Neutrophil (primary cell): ENCODE results near the gene PIEZO2.
"Not testable (repeated sequence)": the region's sequence is repeated elsewhere in the genome, so short reads cannot be mapped to it uniquely, and the experiment has no call there.

ENCODE experiments used
- H3K27ac ChIP-seq: fragments of 200-600 bp; sonication (generic); 2 replicates; pipeline ENCODE4 v1.5.1; 2016; ENCODE audit warnings: mild to moderate bottlenecking, moderate library complexity
- H3K27me3 ChIP-seq: fragments of 200-600 bp; sonication (generic); 2 replicates; pipeline ENCODE4 v1.6.0; 2016; ENCODE audit warnings: mild to moderate bottlenecking
- H3K36me3 ChIP-seq: fragments of 200-600 bp; sonication (generic); 2 replicates; pipeline ENCODE4 v1.5.1; 2017
- H3K4me1 ChIP-seq, 2 experiments: fragments of 200-600 bp in 1 of 2; sonication (generic) in 1 of 2; 1 replicate in 1 of 2; 2 replicates in 1 of 2; pipeline versions ENCODE4 v1.5.1 to v1.6.1; 2013 to 2016; ENCODE audit warnings: low read depth in 1 of 2, low read length in 1 of 2, mild to moderate bottlenecking in 1 of 2, moderate library complexity in 1 of 2; ENCODE audit not compliant: control insufficient read depth in 1 of 2, insufficient read depth in 1 of 2
- H3K4me3 ChIP-seq, 2 experiments: fragments of 200-600 bp in 1 of 2; sonication (generic) in 1 of 2; 1 replicate in 1 of 2; 2 replicates in 1 of 2; pipeline ENCODE4 v1.5.1; 2013 to 2016; ENCODE audit warnings: low read depth in 1 of 2, low read length in 1 of 2, mild to moderate bottlenecking in 1 of 2, moderate library complexity in 1 of 2
- H3K9me3 ChIP-seq: fragments of 200-600 bp; sonication (generic); 2 replicates; pipeline ENCODE4 v1.5.1; 2016

PIEZO2 gene

DNA sequence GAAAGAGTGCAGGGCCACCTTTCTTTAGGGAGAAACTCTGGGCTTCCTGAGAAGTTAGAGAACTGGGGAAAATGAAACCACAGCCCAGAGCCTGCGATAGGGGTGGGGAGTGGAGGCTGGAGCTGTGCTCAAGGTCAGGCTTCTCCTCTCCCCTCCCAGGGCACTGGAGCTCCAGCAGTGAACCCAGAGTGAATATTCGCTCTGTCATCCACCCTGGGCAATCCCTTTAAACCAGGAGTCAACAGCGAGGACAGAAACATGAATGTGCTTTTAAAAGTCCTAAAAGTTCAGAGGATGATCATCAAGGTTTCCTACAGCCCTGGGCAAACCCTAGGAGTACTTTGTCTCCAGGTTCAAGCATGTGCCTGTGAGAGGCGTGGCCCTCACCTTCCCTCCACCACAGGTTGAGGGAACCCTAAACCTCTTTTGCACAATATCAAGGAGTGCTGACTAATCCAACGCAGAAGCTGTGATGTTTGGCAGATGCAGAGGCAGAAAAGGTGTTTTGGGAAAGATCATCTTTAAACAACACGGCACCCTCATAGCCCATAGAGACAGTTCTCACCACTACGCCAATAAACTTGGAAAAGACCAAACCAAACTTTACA lies 522.7 kb downstream of the PIEZO2 start:
- Histone ChIP-seq H3K4me3 (peak overlapping the region in 1 of 2 experiments; percentile 24), H3K27ac (peak overlapping the region; percentile 79)

DNA sequence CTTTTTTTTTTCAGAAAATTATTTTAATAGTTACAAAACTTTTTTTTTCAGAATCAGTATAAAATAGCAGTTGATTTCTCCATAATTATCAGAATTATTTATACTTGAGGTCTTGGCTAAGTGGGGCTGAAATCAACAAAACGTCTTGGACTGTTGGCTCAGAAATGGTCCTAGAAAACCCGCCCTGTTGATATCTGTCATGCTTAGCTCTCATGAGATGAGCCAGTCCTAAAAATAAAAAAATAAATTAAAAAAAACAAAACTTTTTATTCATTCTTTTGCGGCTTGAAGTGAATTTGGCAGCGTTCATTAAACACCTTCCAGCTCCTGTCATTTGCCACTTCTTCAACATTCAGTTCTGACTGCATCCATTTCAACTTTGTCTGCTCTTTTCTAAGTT lies 525.8 kb downstream of the PIEZO2 start:
- not testable (repeated sequence) for H3K36me3 ChIP-seq, H3K27ac ChIP-seq, H3K27me3 ChIP-seq, H3K4me3 ChIP-seq, H3K9me3 ChIP-seq
- H3K4me1 ChIP-seq = peaks cover 42 to 50% of the 10 kb centered on the region in 2 experiments

More for the DNA sequence above, 522.7 kb downstream of the PIEZO2 start:
- not testable (repeated sequence) for H3K36me3 ChIP-seq, H3K27me3 ChIP-seq, H3K9me3 ChIP-seq
- peaks cover 33 to 42% of the 10 kb centered on the region in 2 experiments for H3K4me1 ChIP-seq

DNA sequence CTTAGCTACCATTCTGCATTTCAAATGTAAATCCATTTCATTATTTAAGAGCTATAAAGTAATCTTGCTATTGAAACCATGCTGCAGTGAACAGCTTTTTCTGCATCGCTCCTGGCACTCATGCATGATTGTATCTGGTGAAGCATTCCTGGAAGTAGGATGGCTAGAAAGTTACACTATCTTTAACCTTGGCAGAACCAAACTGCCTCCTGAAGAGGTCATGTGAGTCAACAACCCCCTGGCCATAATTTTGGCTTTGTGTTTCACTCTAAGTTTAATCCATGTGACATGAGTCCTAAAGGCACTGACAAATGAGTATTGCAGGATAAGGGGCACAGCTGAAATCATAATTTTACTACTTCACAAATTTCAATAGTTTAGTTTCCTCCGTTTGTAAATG lies 526.4 kb downstream of the PIEZO2 start:
- not testable (repeated sequence) for H3K4me3 ChIP-seq, H3K36me3 ChIP-seq, H3K27me3 ChIP-seq, H3K27ac ChIP-seq, H3K9me3 ChIP-seq
- peaks cover 39 to 46% of the 10 kb centered on the region in 2 experiments for H3K4me1 ChIP-seq

DNA sequence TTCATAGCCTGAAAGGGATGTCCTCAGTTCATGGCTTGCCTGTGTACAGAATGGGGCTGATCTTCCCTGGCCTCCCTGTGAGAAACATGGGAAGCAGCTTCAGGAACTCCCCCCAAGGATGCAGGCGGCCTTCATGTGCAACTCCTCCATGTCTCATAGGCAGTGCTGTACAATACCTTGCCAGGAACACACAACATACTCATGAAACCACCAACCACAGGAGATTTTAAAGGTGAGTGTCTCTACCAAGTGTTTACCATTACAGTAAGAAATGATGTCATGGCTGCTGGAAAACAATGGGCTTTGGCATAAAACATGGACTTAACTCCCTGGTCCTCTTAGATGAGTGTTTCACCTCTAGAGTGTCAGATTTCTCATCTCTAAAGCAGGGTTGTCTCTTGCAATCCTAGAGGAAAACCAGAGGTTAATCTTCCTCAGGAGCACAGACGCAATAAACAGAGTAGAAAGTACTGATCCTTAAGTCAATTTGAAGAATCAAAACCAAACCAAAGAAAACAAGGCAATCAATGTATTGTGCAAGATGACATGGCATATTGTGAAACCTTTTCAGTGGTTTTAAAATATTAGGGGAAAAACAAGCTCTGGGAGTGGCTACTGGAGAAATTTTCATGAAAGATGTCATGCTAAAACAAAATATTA lies 528.6 kb downstream of the PIEZO2 start:
- peak overlapping the region; percentile 60 for H3K27ac ChIP-seq
- not testable (repeated sequence) for H3K27me3 ChIP-seq, H3K9me3 ChIP-seq, H3K4me3 ChIP-seq, H3K36me3 ChIP-seq
- H3K4me1 ChIP-seq = peaks cover 26 to 33% of the 10 kb centered on the region in 2 experiments
